Measurements from ENCODE around the gene TOP2B.

The TOP2B gene

DNA sequence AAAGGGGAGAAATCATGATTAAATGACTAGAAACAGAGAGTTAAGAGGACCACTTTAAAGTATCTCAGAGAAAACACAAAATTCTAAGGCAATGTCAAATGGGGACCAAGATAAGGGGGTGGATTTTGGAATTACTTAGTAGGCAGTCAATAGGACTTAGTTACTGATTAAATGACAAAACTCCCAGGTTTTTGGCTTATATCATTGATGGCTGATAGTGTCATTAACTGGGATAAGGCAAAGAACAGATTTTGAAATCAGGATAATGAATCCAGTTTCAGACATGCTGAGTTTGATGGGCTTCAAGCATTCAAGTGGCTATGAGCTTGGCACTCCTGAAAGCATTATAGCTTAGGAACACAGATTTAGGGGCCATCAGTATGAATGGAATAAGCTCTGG lies 53.9 kb downstream of the TOP2B start:
- DNase-seq, result no peak

- DNase-seq, result no peak
These were observed 54.5 kb downstream of the TOP2B start for GRCh38 chr3:25610167-25610566.

GRCh38 chr3:25604107-25604805 lies 60.5 kb downstream of the TOP2B start:
- no peak for DNase-seq

DNA sequence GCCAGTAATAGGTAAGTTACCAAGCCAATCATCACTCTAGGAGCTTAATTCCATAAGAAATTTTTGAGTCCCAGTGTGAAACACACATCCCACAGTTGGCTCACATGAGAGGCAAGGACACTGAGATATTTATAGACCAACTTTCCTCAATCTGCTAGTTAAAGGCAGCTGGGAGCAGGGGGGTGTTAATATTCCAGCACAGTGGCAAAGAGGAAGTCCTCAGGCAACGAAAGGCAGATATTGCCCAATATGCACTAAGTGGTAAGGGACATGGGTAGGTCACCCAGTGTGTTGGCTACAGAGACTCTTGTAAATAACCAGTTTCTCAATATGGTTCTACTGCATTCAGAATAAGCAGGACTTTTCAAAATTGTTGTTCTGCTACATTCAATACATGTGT lies 61.0 kb downstream of the TOP2B start:
- DNase-seq, result no peak

DNA sequence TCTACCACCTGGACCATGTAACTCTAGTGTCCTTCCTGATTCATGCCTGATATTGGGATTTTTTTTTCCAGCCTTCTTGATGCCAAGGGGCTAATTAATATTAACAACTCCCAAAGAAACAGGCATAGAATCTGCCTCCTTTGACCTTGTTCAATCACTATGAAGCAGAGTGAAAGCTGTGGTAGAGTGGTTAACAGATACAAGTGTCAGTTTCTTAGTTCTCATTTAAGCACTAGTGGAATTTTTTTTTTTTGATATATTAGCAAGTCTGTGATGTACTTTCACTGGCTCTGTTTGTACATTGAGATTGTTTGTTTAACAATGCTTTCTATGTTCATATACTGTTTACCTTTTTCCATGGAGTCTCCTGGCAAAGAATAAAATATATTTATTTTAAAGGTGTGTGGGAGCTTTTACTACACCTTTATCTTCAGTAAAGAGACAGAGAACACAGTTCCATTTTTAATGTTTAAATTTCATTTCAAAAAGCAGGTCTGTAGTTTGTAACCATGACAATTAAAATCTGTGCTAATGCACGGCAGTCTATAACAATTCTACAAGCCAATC lies 67.1 kb downstream of the TOP2B start:
- no peak for DNase-seq

DNA sequence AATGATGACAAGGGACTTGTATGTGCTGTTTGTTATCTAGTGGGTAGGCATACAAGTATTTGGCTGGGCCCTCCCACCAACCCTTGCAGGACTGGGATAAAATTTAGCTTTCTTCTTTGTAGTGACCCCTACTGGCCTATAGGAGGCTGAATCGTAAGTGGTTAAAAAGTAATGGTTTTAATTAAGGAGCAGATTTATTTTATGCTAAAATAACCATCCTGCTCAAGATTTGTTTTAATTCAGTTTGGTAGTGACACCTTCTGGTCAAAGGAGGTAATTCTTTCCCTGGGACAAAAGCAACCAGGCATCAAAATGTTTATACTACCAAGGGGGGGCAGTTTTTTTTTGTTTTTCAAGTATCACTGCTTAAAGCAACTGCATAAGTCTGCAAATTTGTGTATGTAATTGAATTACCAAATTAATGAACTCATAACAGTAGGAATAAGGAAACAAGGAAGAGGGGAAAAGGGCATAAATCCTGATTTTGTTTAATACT lies 70.7 kb downstream of the TOP2B start:
- no peak for DNase-seq

- no peak for DNase-seq
These were observed 71.7 kb downstream of the TOP2B start for GRCh38 chr3:25593001-25593400.

GRCh38 chr3:25592510-25592968 lies 72.2 kb downstream of the TOP2B start:
- no peak for DNase-seq

GRCh38 chr3:25589783-25590258 lies 74.9 kb downstream of the TOP2B start:
- no peak for DNase-seq

GRCh38 chr3:25589104-25589782 lies 75.5 kb downstream of the TOP2B start:
- no peak for DNase-seq

GRCh38 chr3:25588441-25589103 lies 76.1 kb downstream of the TOP2B start:
- DNase-seq, result no peak

GRCh38 chr3:25587975-25588374 lies 76.7 kb downstream of the TOP2B start:
- no peak for DNase-seq

DNA sequence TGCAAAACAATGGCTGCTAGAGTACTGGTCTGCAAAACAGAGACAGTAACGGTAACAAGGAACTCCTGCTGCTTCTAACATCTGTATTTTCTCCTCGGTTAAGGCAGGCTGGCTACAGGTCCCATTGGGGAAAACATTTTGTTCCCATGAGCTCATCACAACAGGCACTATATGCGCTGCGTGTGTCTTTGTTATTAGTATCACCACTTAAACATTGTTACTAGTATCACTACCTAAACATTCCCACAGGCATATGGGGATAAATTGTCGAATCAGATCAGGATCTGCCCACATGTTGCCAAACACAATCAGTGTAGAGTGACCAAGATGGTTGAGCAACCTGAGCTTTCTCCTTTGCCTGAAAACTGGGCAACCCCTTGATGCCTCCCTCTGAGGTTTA lies 77.2 kb downstream of the TOP2B start:
- no peak for DNase-seq

DNA sequence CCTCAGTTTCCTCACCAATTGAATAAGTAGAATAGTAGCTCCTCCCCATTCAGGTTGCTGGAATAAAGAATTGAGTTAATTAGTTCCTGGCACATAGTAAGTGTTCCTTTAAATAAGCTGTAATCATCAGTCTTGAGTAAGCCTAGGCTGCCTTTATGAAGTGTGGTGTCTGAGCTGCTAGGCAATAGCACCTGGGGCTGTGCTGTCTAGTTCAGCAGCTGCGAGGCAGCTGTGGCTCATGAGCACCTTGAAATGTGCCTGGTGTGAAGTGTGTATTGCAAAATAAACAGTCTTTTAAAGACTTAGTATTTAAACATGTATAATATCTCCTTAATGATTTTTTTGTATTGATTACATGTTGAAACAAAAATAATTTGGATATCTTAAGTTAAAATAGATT lies 77.6 kb downstream of the TOP2B start:
- no peak for DNase-seq

DNA sequence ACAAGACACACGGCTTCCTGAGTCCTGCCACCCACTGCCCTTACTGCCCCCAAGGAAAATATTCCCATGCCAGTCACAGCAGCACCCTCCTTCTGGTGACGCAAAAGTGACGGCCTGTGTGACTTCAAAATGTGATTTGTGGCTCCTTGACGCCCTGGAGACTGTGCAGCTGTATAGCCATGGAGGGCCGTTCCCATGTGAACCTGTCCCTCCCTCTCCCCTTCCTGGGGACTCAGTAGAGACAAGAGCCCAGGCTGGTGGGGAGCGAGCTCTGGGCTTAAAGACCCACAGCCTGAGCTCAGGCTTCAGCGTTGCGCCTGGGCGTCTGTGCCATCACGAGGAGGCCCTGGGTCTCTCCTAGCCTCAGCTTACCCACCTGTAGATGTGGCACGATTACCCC lies 78.2 kb downstream of the TOP2B start:
- DNase-seq, result no peak

GRCh38 chr3:25586167-25586505 lies 78.6 kb downstream of the TOP2B start:
- DNase-seq, result no peak

DNA sequence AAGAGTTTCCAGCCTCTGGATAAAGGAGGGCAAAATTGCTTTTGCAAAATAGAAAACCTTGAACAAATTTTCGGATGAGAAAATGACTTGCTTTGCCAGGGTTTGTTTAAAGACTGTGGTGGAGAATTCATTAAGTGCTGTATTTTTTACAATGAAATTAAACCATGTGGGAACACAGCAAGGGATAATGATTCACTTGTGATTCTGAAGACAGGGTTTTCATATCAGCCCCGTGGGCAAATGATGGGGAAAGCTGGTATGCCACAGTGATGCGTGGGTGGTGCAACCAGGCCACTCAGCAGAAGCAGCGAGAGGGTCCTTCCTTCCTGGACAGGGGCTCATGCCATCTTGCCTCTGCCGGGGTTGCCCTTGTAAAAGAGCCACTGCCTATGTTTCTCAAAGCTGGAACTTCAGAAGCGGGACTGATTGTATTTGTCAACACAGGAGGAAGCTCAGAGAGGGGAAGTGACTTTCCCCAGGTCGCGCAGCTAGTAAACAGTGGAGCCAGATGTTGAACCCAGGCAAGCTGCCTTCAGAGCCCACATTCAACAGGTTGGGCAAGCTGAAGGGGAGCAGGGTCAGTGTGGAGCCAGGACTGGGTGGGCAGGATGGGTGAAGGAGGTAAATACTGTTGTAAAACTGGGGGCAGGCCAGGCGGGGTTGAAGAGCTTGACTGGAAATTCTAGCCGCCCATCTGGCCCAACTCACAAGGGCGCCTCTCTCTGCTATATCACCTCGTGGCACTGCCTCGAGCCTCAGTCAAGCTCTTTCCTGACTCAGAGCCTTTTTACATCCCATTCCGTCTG lies 79.1 kb downstream of the TOP2B start:
- DNase-seq, result no peak

DNA sequence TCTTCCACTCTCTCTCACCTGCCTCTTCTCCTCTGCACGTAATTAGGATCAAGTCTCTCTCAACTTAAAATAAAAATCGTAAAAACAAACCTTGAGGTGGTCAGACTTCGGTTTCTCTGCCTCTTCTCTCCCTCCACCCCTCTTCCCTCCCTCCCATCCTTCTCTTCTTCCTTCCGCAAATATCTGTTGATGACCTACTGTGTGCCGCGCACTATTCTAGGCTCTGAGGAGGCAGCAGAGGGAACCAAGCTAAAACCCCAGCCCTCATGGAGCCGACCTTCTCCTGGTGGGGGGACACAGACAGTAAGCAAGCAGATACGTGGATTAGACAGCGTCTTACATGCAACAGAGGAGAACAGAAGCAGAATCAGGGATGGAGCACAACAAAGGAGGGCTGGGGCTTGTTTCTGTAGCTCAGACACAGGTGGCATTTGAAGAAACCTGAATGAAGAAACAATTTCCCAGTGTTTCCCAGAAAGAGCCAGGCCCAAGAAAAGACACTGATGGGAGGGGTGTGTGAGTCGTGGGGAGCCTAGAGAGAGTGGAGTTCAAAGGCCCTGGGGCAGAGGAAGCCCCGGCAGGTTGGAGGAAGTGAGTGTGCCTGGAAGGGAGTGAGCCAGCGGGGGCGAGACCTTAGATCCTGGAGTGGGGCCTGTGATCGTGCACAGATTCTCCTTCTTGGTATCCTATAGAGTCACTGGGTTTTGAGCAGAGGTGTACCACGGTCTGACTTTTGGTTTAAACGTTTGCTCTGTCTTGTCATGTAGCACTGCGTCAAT lies 80.5 kb downstream of the TOP2B start:
- DNase-seq, result no peak

DNA sequence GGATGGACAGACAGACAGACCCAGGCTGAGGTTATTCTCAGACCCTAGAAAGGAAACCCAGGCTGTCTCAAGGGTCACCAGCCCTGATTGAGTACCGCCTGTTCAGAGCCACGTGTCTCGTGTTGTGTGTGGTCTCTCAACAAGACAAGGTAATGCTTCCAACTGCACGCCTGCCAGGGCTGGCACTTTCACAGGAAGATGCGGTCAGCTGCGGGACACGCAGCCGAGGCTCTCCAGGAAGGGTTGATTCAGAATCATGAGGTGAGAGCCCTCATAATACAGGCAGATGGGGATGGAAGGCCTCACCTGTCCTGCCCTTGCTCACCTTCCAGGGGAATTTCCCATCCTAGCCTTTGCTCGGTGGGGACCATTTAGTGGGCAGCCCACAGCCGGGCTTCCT lies 81.4 kb downstream of the TOP2B start:
- no peak for DNase-seq

DNA sequence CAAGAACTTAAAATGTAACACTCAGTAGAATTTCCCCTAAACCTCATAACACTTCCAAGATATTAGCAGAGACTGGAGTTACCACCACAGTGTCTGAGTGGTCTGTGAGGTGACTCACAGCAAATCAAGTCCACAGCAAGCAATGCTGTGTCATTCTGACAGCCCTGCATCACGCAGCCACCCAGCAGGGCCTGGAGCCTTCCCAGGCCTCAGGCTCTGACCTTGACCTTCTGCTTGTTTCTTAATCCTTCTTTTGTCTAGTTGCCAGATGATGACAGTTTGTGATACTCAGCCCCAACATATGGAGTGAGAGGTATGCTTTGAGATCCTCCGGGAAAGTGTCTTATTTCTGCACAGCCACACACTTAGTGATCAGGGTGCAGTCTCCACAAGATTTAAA lies 82.5 kb downstream of the TOP2B start:
- no peak for DNase-seq

DNA sequence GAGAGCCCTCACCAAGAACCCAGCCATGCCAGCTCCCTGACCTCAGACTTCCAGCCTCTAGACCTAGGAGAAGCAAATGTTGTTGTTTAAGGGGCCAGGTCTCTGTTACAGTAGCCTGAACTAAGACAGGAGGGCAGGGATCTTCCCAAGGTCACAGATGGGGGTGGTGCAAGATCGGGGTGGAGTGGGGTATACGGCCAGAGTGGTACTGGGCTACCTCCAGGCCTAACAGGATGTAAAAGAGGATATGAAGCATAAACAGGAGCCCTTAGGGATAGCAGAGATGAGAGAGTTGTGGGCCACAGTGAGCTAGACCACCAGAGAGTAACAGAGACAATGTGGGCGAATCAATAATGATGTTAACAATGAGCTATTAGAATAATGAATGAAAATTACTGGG lies 82.9 kb downstream of the TOP2B start:
- no peak for DNase-seq

GRCh38 chr3:25581335-25581734 lies 83.4 kb downstream of the TOP2B start:
- no peak for DNase-seq
